GM04504 (cell line): ENCODE measurements around the gene CBLN3.

Experiments
- DNase-seq: peaks from one replicate; pipeline ENCODE4 v3.0.0-alpha.2; 2012; ENCODE audit warnings: low read depth

The CBLN3 gene

DNA sequence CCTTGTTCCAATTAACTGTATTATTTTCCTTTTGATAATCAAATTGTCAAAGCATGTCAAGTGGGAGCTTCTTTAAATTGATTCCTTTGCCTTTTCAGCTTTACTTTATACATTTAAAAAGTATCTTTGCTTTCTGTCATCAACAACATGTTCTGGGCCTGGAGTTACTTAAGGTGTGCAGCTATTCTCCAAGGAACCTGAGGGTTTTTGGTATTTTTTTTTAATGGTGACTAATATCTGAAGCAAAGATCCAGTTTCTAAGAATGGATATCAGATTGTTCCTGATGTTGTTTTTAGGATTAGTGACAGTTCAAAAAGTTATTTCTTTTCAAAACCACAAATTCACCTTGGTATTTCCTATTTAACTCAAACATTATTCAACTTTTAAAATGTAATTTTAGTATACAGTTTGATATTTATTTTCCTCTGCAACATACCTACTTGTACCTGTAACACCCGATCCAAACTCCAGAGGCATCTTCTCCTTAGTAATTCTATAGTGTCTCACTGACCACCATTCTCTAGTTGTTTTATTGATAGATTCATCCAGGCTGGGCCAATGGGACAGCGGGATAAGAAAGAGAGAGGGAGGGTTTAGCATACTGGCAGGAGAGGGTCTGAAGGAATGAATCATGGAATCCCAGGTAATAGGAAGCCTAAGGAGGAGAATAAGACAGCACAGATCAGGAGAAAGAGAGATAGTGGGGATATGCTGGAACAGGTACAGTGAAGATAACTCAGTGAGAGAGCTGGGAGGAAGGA lies 3.1 kb downstream of the CBLN3 start:
- DNase-seq: no peak

DNA sequence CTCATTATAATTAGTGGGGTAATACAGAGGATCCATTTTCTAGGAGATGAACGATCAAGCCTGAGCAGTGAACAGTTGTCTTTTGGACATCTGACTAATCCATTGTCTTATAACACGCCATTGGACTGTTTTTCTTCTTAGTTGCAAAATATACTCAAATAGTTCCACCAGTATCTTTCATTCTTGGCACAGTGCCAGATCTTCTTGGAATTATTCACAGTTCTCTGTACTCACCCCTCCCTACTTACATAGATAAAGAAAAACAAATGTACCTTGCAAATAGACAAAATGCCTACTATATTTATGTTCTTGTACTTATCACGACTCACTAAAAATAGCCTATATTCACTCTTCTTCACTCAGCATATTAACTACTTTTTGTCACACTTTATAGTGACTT lies 3.8 kb downstream of the CBLN3 start:
- DNase-seq: no peak

DNA sequence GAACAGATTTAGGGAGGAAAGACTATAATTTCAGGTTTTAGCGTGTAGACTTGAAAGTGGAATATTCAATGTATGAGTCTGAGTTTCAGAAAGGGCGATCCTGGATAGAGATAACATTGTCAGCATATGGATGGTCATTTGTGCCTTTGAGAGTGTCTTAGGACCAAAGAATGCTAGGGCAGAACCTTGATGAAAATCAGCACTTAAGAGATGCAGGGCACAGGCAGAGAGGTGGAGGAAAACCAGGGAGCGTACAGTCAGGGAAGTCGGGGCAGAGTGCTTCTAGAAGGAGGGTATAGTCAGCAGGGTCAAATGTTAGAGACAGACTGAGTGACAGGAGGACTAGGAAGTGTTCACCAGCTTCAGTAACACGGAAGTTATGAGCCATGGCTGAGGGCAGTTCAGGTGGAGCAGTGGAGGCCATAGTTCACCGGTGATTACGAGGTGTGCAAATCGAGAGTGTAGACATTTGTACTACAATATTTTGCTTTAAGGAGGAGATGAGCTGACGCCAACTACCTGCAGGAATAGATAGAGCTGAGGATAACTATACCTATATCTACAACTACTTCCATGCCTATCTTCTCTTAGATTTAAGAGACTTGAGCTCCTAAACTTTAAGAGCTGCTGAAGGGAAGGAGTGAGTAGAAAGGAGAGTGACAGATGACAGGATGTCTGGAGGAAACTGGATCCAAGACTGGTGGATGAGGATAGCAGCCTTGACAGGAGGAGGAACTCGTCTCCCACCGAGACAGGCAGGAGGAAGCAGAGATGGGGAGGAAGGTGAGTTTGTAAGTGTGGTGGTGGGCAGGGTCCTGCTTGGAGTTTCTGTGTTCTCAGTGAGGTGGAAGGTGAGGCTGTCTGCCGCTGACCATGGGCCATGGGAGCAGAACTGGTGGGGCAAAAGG lies 6.5 kb downstream of the CBLN3 start:
- DNase-seq: no peak

DNA sequence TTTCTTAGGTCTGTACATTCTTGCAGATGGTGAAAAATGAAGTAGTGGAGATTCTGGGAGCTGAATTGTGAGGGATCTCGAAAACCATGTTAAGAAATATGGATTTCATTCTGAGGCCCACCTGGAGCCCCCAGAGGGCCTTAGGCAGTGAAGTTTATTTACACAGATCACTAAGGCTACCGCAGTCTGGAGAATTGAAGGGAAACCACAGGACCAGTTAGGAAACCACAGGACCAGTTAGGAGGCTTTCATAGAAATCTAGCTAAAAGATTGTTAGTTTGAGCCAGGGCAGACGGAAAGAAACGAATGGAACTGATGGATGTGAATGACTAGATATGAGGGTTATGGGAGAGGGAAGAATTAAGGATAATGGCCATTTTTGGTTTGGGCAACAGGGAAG lies 7.2 kb downstream of the CBLN3 start:
- DNase-seq: no peak

DNA sequence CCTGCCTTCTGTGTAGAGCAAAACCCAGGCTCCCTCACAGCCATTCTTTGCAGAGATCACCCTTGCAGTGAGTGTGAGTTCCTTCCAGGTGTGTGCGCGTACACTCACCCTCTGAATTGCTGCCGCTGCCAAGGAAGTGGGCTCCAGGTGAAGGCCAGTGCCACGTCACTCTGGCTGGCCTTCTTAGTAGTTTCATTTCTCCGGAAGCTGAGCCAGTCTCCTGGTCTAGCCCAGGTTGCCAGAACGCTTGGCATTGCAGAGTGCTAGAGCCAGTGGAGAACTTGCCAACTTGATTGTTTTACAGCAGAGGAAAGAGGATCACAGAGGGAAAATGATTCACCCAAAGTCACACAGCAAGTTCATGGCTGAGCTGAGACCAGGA lies 11.0 kb downstream of the CBLN3 start:
- DNase-seq: no peak

DNA sequence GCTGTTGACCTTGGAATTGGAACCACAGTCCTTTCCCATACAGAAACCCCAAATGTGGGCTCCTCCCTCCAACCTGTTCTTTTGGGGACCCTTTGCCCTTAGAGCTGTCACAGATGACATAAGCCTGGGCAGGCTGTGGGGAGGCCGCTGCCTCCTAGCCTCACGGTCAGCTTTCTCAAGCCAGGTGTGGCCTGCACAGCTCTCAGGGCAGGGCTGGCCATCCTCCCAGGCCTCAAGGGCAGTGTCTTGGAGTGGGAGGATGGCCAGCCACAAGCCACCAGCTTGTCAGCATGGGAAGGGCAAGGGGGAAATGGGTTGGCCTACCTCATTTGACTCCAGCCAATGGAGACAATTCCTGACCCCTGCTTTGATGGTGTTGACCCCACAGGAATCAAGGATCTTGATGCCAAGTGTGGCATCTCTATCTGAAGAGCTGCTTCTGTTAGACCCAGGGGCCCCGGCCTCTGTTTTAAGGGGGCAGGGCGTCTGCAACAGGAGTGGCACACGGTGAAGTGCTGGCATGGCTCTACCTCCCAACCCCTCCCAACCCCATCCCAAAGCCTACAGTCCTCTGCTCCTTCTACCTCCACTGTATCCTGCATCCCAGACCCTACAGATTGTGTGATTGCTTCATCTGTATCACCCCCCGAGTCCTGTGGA lies 11.5 kb downstream of the CBLN3 start:
- no peak for DNase-seq

DNA sequence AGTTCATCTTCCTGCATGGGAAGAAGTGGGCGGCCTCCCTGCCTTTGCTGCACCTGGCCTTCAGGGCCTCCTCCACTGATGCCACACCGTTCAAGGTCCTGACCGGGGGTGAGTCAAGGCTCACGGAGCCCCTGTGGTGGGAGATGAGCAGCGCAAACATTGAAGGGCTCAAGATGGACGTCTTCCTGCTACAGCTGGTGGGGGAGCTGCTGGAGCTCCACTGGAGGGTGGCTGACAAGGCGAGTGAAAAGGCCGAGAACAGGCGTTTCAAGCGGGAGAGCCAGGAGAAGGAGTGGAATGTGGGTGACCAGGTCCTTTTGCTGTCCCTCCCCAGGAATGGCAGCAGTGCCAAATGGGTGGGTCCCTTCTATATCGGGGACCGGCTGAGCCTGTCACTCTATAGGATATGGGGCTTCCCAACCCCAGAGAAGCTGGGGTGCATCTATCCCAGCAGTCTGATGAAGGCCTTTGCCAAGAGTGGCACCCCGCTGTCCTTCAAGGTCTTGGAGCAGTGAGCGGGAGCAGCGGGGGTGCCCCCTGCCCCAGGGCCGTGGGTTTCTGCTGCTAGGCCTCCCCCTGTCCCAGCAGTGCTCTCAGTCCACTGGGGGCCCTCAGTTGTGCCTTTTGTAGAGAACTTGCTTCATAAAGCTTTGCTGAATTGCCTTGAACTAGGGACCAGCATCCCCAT lies 12.4 kb downstream of the CBLN3 start:
- no peak for DNase-seq

DNA sequence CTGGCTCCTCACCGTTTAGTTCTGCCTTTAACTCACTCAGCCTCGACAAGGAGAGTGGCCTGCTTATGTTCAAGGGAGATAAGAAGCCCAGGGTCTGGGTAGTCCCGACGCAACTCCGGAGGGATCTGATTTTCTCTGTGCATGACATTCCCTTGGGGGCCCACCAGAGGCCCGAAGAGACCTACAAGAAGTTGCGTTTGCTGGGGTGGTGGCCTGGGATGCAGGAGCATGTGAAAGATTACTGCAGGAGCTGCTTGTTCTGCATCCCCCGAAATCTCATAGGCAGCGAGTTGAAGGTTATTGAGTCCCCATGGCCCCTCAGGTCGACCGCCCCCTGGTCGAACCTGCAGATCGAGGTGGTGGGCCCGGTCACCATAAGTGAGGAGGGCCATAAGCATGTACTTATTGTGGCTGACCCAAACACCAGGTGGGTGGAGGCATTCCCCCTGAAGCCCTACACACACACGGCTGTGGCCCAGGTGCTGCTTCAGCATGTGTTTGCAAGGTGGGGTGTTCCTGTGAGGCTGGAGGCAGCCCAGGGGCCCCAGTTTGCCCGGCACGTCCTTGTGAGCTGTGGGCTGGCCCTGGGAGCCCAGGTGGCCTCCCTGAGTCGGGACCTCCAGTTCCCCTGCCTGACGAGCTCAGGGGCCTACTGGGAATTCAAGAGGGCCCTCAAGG lies 13.1 kb downstream of the CBLN3 start:
- DNase-seq: no peak

DNA sequence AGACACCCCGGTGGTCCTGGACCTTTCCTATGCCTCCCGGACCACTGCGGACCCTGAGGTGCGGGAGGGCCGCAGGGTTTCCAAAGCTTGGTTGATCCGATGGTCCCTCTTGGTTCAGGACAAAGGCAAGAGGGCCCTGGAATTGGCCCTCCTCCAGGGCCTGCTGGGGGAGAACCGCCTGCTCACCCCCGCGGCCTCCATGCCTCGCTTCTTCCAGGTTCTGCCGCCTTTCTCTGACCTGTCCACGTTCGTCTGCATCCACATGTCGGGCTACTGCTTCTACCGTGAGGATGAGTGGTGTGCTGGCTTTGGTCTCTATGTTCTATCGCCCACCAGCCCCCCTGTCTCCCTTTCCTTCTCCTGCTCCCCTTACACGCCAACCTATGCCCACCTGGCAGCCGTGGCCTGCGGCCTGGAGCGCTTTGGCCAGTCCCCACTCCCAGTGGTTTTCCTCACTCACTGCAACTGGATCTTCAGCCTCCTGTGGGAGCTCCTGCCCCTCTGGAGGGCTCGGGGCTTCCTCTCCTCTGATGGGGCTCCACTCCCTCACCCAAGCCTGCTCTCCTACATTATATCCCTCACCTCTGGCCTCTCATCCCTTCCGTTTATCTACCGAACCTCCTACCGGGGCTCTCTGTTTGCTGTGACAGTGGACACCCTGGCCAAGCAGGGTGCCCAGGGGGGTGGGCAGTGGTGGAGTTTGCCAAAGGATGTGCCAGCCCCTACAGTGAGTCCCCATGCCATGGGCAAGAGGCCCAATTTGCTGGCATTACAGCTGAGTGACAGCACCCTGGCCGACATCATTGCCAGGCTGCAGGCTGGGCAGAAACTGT lies 13.8 kb downstream of the CBLN3 start:
- DNase-seq: no peak

DNA sequence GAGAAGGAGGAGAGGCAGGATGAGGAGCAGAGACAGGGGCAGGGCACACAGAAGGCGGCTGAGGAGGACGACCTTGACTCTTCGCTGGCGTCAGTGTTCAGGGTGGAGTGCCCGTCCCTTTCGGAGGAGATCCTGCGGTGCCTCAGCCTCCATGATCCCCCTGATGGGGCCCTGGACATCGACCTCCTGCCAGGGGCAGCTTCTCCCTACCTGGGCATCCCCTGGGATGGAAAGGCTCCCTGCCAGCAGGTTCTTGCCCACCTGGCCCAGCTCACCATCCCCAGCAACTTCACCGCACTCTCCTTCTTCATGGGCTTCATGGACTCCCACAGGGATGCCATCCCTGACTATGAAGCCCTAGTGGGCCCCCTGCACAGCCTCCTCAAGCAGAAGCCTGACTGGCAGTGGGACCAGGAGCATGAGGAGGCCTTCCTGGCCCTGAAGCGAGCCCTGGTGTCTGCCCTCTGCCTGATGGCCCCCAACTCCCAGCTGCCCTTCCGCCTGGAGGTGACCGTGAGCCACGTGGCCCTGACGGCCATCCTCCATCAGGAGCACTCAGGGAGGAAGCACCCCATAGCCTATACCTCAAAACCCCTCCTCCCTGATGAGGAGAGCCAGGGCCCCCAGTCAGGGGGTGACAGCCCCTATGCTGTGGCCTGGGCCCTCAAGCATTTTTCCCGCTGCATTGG lies 14.6 kb downstream of the CBLN3 start:
- DNase-seq: no peak

DNA sequence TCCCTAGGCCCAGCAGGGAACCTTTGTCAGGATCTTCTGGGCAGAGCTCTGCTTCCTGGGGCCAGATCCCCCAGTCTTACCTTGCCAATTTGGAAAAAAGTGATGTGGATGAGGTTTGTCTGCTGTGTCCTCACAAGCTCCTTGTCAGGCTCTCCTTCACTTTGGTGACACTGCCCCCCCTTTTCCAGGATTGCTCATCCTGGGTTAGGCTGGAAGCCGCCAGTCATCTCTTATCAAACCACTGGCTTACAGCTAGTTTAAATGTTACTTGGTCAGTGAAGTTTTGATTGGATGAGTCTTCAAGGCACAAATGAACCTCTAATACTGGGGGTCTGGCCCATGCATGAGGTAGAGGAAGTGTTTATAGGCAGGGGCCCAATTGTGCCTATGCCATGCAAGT lies 15.4 kb downstream of the CBLN3 start:
- no peak for DNase-seq

DNA sequence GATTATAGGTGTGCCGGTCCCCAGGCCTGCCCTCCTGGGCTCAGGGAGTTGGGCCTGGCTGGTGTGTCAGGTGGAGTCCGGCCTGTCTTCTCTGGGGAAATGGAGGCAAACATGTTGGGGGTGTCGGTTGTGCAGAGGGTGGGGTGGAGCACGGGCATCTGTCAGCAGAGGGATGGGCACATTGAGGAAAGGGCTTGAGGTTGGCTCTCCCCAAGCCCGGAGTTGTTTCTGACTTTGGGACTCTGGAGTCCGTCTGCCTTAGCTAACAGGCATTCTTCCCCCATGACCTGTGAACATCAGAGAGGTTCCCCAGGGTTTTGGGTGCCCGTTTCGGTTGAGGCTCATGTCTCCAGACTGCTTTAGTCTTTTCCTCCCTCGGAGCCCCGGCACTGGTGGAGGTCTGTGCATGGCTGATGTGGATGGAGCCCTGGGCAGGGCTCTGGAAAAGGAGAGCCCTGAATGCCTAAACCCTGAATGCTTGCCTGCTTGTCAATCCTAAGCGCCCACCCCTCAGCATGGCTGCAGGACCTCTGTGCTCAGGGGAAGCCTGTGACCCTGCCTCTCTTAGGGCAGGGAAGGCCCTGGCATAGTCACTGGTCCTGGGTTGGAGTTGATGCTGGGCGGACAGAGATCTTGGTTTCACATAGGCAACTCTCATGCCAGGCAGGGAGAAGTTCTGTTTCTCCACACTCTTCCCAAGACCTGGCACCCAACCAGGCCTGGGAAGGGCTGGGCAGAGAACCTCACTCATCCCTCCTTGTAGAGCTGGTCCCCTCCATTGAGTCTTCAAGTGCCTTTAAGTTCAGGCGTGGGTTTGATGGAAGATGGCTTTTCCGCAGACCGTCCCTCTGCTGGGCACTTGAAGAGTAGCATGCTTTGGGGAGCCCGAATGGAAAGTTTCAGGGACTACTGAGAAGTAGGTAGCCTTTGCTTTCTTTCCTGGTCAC lies 17.8 kb downstream of the CBLN3 start:
- DNase-seq: no peak

DNA sequence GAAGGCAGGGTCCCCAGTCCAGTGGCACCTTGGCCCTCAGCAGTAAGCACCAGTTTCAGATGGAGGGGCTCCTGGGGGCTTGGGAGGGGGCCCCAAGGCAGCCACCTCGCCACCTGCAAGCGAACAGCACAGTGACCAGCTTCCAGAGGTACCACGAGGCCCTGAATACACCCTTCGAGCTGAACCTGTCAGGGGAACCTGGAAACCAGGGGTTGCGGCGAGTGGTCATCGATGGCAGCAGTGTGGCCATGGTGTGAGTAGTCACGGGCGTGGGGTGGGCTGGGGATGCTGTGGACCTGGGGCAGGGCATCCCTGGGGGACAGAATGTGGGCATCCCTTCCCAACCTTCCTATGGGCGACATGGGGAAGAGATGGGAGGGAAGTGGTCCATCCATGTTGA lies 19.5 kb downstream of the CBLN3 start:
- DNase-seq: no peak

DNA sequence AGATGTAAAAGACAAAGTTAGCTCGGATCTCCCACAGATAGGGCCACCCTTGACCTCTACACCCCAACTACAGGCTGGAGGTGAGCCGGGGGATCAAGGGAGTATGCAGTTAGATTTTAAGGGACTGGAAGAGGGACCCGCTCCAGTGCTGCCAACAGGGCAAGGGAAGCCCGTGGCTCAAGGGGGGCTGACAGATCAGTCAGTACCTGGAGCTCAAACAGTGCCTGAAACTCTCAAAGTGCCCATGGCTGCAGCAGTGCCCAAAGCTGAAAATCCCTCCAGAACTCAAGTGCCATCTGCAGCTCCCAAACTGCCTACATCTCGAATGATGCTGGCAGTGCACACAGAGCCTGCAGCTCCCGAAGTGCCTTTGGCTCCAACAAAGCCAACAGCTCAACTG lies 20.3 kb downstream of the CBLN3 start:
- DNase-seq: no peak

DNA sequence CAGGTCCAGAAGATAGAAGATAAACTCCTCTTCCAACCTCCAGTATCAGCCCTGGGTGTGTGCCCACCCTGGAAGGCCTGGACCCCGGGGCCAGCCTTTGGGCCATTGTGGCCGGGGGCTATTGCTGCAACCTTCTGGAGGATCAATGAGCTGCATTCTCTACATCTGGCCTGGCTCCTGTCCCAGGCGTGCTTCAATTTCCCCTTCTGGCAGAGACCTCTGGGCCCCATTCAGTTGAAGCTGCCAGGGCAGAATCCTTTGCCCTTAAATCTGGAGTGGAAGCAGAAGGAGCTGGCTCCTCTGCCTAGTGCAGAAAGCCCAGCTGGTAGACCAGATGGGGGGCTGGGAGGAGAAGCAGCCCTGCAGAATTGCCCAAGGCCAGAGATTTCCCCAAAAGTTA lies 20.7 kb downstream of the CBLN3 start:
- DNase-seq: no peak

DNA sequence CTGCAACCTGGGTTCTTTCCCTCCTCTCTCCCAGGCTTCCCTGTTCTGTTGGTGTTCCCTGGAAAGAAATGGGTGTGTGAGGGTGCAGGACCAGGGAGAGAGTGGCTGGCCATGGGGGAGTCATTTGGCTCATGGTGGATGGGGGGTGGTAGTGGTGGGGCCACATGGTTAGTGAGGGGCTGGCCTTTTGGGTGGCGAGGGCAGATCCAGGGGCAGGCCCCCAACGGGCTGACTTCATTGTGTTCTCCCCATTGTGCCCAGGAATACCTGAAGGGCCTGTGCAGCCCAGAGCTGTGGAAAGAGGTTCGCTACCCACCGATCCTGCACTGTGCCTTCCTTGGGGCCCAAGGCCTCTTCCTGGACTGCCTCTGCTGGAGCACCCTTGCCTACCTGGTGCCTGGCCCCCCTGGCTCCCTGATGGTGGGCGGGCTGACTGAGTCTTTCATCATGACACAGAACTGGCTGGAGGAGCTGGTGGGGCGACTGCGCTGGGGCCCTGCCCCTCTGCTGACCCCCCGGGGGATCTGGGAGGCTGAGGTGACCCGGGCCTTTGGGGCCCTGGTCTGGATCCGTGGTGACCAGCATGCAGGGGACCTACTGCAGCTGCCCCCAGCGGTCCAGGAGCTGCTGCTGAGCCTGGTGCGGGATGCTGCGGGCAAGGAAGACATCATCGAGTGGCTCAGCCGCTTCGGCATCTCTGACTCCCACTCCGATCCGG lies 21.7 kb downstream of the CBLN3 start:
- DNase-seq: no peak

DNA sequence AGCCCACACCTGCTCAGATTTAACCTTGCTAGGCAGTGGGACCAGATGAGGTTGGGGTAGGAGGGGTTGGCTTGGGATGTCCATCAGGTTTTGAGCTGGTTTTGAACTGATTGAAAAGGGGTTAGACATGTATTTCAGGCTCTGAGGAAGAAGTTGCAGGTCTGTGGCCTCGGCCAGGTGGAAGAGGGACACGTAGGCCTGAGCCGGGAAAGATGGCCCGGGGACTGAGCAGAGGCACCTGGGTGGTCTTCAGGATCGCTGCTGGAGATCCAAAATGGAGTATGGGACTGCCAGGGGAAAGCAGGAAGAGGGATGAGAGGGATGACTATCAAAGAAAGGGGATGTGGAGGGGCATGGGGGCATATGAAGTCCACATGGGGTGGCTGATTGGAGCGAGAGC lies 23.1 kb downstream of the CBLN3 start:
- no peak for DNase-seq

DNA sequence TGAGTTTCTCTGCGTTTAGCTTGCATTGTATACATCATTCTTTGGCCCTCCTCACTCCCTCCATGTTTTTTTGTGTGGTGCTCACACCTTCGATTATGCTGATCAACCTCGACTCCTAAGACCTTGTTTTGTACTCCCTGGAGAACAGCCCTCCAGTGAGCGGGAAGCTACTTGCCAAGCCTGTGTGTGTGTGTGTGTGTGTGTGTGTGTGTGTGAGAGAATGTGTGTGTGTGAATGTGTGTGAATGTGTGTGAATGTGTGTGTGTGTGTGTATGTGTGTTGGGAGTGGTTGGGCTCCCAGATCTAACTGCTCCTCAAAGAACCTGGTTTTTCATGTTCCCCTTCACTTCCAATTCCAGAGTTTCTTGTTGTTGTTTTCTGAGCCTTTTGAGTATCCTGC lies 24.7 kb downstream of the CBLN3 start:
- DNase-seq: no peak
